HCT116 (cell line): Measurements from ENCODE around the gene MAPK14.
"Not testable (repeated sequence)": the region's sequence is repeated elsewhere in the genome, so short reads cannot be mapped to it uniquely, and the experiment has no call there.

Experiments
- CTCF ChIP-seq, 3 experiments: fragments of 200-600 bp in 1 of 3; sonication (generic) in 1 of 3; IDR thresholded peaks in 2 of 3; conservative IDR thresholded peaks in 1 of 3; 2 replicates each; pipeline ENCODE4 v1.5.1; 2012 to 2017; ENCODE audit warnings: low read depth in 2 of 3, low read length in 2 of 3, antibody characterized with exemption in 1 of 3, borderline replicate concordance in 1 of 3, control low read depth in 1 of 3, mild to moderate bottlenecking in 1 of 3, mixed read lengths in 1 of 3, mixed run types in 1 of 3, moderate library complexity in 1 of 3; ENCODE audit not compliant: insufficient read depth in 1 of 3
- EZH2 ChIP-seq: fragments of 200-600 bp; sonication (generic); IDR thresholded peaks from 2 replicates; pipeline ENCODE4 v1.6.1; 2017; ENCODE audit warnings: antibody characterized with exemption, mixed run types
- POLR2A ChIP-seq: IDR thresholded peaks from 2 replicates; pipeline ENCODE4 v1.7.0; 2011; ENCODE audit warnings: borderline replicate concordance; ENCODE audit not compliant: insufficient read depth, insufficient read length; ENCODE audit errors: extremely low read depth

- not testable (repeated sequence) for TF ChIP-seq POLR2A; EZH2; CTCF (IDR thresholded peaks at IDR 0.05 in 2 of 3, conservative IDR thresholded peaks at IDR 0.05 in 1 of 3; ENCODE audit: borderline replicate concordance in 1 of 3, insufficient read depth in 1 of 3, low read depth in 2 of 3, low read length in 2 of 3)
These were observed 60.6 kb downstream of the MAPK14 start for GRCh38 chr6:36088204-36088603.
